GM12864 (cell line): Measurements from ENCODE around the gene PLAC9.
"Not testable (repeated sequence)": the region's sequence is repeated elsewhere in the genome, so short reads cannot be mapped to it uniquely, and the experiment has no call there.

Experiments used
- DNase-seq: peaks from one replicate; pipeline ENCODE4 v3.0.0-alpha.2; 2011; ENCODE audit warnings: low read depth
- H3K4me3 ChIP-seq: 2 replicates; pipeline ENCODE4 v1.5.1; 2011; ENCODE audit warnings: mild to moderate bottlenecking, low read depth, low read length, control low read depth
- TF ChIP-seq, protein P1 (sequence below): IDR thresholded peaks from 2 replicates; pipeline ENCODE4 v1.5.1; 2011; ENCODE audit warnings: low read depth, mild to moderate bottlenecking, moderate library complexity, low read length, control low read depth, inconsistent platforms; ENCODE audit errors: missing control alignments

The PLAC9 gene

DNA sequence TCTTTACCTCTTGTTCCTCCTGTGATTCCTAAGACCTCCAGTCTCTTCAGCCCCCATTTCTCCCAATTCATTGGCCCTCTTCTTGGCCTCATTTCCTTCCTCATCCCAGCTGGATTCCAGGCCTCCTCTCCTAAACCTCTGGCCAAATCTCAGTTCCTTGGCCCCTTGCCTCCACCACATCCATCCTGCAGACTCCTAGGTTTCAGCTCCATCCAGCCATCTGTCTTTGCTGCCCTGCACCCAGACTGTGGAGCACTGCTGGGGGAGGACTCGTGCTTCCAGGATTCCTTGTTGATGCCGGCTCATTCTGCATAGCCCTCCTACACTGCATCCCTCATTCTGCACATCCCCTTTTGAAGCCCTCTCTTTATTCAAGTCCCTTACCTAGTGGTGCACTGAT is 6.7 kb downstream of the PLAC9 start:
- H3K4me3 ChIP-seq = no peak overlapping the region
- TF ChIP-seq, protein P1, sequence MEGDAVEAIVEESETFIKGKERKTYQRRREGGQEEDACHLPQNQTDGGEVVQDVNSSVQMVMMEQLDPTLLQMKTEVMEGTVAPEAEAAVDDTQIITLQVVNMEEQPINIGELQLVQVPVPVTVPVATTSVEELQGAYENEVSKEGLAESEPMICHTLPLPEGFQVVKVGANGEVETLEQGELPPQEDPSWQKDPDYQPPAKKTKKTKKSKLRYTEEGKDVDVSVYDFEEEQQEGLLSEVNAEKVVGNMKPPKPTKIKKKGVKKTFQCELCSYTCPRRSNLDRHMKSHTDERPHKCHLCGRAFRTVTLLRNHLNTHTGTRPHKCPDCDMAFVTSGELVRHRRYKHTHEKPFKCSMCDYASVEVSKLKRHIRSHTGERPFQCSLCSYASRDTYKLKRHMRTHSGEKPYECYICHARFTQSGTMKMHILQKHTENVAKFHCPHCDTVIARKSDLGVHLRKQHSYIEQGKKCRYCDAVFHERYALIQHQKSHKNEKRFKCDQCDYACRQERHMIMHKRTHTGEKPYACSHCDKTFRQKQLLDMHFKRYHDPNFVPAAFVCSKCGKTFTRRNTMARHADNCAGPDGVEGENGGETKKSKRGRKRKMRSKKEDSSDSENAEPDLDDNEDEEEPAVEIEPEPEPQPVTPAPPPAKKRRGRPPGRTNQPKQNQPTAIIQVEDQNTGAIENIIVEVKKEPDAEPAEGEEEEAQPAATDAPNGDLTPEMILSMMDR = no peak
- DNase-seq = no peak

DNA sequence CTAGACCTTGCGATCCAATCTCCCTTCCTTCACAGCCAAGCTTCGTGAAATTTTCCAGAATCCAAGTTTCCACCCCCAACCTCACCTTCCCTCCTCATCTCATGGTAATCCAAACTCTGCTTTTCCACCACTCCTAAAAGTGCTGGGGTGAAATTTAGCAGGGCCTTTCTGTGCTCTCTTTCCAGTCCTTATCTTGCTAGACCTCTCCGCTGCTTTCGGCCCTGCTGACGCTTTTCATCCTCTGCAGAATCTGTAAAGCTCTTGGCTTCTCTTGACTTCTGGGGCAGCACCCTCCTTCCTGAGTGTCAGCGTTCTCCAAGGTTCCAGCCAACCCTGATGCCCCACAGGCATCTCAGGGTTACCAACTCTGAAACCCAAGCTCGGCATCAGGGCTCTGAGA is 7.7 kb downstream of the PLAC9 start:
- TF ChIP-seq, protein P1 = no peak
- no peak for DNase-seq

DNA sequence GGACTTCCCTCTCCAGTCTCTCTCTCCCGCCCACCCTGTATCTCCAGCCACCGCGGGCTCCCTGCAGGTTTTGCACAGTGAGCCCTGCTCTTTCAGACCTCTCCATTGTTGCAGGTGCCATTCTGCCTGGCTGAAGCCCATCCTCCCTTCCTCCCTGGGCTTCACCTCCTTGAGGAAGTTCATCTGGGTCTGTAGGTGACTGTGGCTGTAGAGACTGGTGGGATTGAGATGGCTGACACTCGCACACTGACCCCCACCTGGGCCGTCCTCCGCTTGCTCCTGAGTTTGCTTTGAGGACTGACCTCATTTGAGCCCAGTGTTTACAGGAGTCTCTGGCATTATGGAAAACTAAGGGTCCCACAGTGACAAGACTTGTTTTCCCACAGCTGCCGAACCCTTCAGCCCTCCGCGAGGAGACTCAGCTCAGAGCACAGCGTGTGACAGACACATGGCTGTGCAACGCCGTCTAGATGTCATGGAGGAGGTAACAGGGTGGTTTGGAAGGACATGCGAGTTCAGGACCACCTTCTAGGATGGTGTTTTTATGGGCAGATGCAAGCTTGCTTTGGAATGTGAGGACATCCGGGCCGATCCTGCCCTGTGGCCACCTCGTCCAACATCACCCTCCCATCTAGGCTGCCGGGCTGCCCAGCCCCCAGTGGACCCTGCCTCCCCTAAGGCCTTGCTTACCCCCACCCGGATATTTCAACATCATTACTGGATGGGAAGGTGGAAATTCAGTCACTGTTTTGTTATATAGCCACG is 9.3 kb downstream of the PLAC9 start:
- TF ChIP-seq, protein P1 = no peak
- H3K4me3 ChIP-seq = no peak overlapping the region
- DNase-seq = no peak

More for the DNA sequence above, 7.7 kb downstream of the PLAC9 start:
- H3K4me3 ChIP-seq = no peak overlapping the region

- H3K4me3 ChIP-seq = no peak overlapping the region
- TF ChIP-seq, protein P1 = no peak
- no peak for DNase-seq
These were observed 11.7 kb downstream of the PLAC9 start for GRCh38 chr10:80144067-80144695.

DNA sequence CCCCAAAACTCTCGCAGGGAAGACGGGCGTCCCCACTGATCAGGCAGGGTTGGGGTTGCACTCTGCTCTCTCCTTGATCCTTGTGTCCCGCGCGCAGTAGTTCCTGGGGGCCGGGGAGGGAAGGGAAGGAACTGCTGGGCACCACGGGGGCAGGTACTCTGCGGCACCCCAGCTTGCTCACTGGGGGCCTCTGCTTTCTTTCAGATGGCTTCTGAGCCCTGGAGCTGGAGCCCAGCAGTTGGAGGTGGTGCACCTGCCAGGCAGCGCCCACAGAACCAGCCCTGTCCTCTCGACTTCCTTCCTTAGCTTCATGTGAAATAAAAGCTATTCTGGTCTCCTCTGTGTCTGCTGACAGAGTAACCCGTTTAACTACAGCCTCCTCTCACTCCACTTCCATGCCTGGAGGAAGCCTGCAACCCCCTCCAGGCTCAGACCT is 12.2 kb downstream of the PLAC9 start:
- TF ChIP-seq, protein P1 = no peak
- H3K4me3 ChIP-seq = no peak overlapping the region
- DNase-seq = no peak

GRCh38 chr10:80145406-80146308 is 13.1 kb downstream of the PLAC9 start:
- DNase-seq, H3K4me3 ChIP-seq: not testable (repeated sequence)

DNA sequence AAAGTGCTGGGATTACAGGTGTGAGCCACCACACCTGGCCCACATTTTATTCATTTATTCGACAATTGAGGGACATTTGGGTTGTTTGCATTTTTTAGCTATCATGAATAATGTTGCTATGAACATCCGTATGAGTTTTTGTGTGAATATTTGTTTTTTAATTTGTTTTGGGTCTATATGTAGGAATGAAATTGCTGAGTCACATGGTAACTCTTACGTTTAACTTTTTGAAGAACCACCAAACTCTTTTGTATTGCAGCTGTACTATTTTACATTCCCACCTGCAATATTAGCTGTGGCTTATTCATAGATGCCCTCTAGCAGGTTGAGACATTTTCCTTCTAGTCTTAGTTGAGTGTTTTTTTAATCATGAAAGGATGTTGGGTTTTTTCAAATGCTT is 14.4 kb downstream of the PLAC9 start:
- no peak for DNase-seq
- TF ChIP-seq, protein P1 = no peak
- no peak overlapping the region for H3K4me3 ChIP-seq
